Loucy (cell line): ENCODE data around the gene CHMP4B.
A peak's percentile ranks its signal among the peaks of the same experiment; 100 is the strongest.

ENCODE experiments used
- H2AFZ ChIP-seq: fragments of 200-600 bp; sonication (generic); 2 replicates; pipeline ENCODE4 v1.6.0; 2016; ENCODE audit warnings: antibody characterized with exemption, mild to moderate bottlenecking, low read length, moderate library complexity
- H3F3A ChIP-seq: fragments of 200-600 bp; 2 replicates; pipeline ENCODE4 v1.6.0; 2016; ENCODE audit warnings: antibody characterized with exemption, low read depth, mild to moderate bottlenecking
- H3K27me3 ChIP-seq: fragments of 200-600 bp; sonication (generic); 2 replicates; pipeline ENCODE4 v1.6.1; 2014; ENCODE audit warnings: low read length, mild to moderate bottlenecking; ENCODE audit not compliant: insufficient read depth, poor library complexity, severe bottlenecking
- H3K36me3 ChIP-seq: fragments of 200-600 bp; sonication (generic); 2 replicates; pipeline ENCODE4 v1.6.1; 2016; ENCODE audit warnings: low read length; ENCODE audit not compliant: insufficient read depth
- H3K4me1 ChIP-seq: fragments of 200-600 bp; sonication (generic); 2 replicates; pipeline ENCODE4 v1.5.1; 2014; ENCODE audit warnings: low read length, mild to moderate bottlenecking; ENCODE audit not compliant: insufficient read depth, poor library complexity, severe bottlenecking
- H3K4me2 ChIP-seq: fragments of 200-600 bp; sonication (generic); 2 replicates; pipeline ENCODE4 v1.6.0; 2014; ENCODE audit warnings: antibody characterized with exemption, low read length, low read depth, mild to moderate bottlenecking; ENCODE audit not compliant: poor library complexity, severe bottlenecking
- H3K4me3 ChIP-seq: fragments of 200-600 bp; sonication (generic); 2 replicates; pipeline ENCODE4 v1.5.1; 2014; ENCODE audit warnings: low read length, mild to moderate bottlenecking, mixed read lengths; ENCODE audit not compliant: poor library complexity, severe bottlenecking
- H3K79me2 ChIP-seq: fragments of 200-600 bp; sonication (generic); 2 replicates; pipeline ENCODE4 v1.6.1; 2014; ENCODE audit warnings: low read length; ENCODE audit not compliant: insufficient read depth
- H3K9ac ChIP-seq: fragments of 200-600 bp; sonication (generic); 2 replicates; pipeline ENCODE4 v1.6.0; 2014; ENCODE audit warnings: mild to moderate bottlenecking, low read depth, low read length, moderate library complexity; ENCODE audit not compliant: poor library complexity, severe bottlenecking
- H3K9me2 ChIP-seq: fragments of 200-600 bp; sonication (generic); replicated peaks from 2 replicates; pipeline ENCODE4 v1.6.1; 2016; ENCODE audit warnings: low read depth, low read length, mixed read lengths
- H3K9me3 ChIP-seq: fragments of 200-600 bp; sonication (generic); 2 replicates; pipeline ENCODE4 v1.6.1; 2014; ENCODE audit warnings: mild to moderate bottlenecking, antibody characterized with exemption, low read length, low read depth; ENCODE audit not compliant: insufficient read depth
- H4K20me1 ChIP-seq: fragments of 200-600 bp; sonication (generic); 2 replicates; pipeline ENCODE4 v1.6.0; 2014; ENCODE audit warnings: antibody characterized with exemption, low read length, mild to moderate bottlenecking; ENCODE audit not compliant: insufficient read depth, poor library complexity, severe bottlenecking
- EZH2phosphoT487 ChIP-seq: fragments of 200-600 bp; IDR thresholded peaks from 2 replicates; pipeline ENCODE4 v1.6.1; 2018; ENCODE audit warnings: antibody characterized with exemption, mild to moderate bottlenecking, moderate library complexity, borderline replicate concordance
- TF ChIP-seq, protein P1 (sequence below): fragments of 200-600 bp; sonication (generic); conservative IDR thresholded peaks from 2 replicates; pipeline ENCODE4 v1.5.1; 2014; ENCODE audit warnings: mild to moderate bottlenecking, antibody characterized with exemption, low read length

CHMP4B gene

GRCh38 chr20:33847006-33847405, 35.9 kb downstream of the CHMP4B start:
- H3F3A ChIP-seq = 0 out of 2 replicates have a peak, but pooled peaks cover 6% of the 10 kb centered on the region
- no peaks in the 10 kb centered on the region for H3K9me3 ChIP-seq
- H3K9me2 ChIP-seq = no peaks in the 10 kb centered on the region
- TF ChIP-seq, protein P1, sequence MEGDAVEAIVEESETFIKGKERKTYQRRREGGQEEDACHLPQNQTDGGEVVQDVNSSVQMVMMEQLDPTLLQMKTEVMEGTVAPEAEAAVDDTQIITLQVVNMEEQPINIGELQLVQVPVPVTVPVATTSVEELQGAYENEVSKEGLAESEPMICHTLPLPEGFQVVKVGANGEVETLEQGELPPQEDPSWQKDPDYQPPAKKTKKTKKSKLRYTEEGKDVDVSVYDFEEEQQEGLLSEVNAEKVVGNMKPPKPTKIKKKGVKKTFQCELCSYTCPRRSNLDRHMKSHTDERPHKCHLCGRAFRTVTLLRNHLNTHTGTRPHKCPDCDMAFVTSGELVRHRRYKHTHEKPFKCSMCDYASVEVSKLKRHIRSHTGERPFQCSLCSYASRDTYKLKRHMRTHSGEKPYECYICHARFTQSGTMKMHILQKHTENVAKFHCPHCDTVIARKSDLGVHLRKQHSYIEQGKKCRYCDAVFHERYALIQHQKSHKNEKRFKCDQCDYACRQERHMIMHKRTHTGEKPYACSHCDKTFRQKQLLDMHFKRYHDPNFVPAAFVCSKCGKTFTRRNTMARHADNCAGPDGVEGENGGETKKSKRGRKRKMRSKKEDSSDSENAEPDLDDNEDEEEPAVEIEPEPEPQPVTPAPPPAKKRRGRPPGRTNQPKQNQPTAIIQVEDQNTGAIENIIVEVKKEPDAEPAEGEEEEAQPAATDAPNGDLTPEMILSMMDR = no peak
- TF ChIP-seq EZH2phosphoT487 = no peak
- H3K4me1 ChIP-seq = peaks cover 43% of the 10 kb centered on the region
- no peak overlapping the region for H2AFZ ChIP-seq
- H3K4me3 ChIP-seq = peak overlapping the region; percentile 29
- peaks cover 32% of the 10 kb centered on the region; the same call in 1 of the 2 replicates for H3K36me3 ChIP-seq
- H3K4me2 ChIP-seq = peak overlapping the region; percentile 52
- H3K9ac ChIP-seq = no peak overlapping the region
- H4K20me1 ChIP-seq = peaks cover 48% of the 10 kb centered on the region
- H3K27me3 ChIP-seq = no peaks in the 10 kb centered on the region
- H3K79me2 ChIP-seq = peaks cover 81% of the 10 kb centered on the region

DNA sequence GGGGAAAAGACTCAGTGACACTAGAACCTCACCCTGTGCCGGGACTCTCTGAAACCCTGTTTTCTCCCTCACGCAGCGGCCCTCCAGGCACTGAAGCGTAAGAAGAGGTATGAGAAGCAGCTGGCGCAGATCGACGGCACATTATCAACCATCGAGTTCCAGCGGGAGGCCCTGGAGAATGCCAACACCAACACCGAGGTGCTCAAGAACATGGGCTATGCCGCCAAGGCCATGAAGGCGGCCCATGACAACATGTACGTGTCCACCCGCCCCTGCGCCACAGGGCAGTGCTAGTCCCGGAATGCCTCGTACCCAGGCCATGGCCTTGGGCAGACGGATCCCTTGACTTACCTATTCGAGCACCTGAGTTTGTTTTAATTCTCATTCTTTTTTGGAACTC, 37.2 kb downstream of the CHMP4B start:
- Histone ChIP-seq H3K4me2 (no peak overlapping the region), H4K20me1 (peaks cover 35% of the 10 kb centered on the region), H3K36me3 (peaks cover 46% of the 10 kb centered on the region; the same call in 1 of the 2 replicates), H3K9ac (no peak overlapping the region), H2AFZ (no peak overlapping the region), H3K9me3 (no peaks in the 10 kb centered on the region), H3K79me2 (peaks cover 67% of the 10 kb centered on the region), H3K4me3 (no peak overlapping the region), H3F3A (0 out of 2 replicates have a peak, but pooled peaks cover 6% of the 10 kb centered on the region), H3K27me3 (no peaks in the 10 kb centered on the region), H3K4me1 (peaks cover 35% of the 10 kb centered on the region), H3K9me2 (no peaks in the 10 kb centered on the region)
- TF ChIP-seq, protein P1 = no peak
- TF ChIP-seq EZH2phosphoT487 = no peak

- Histone ChIP-seq H3K79me2 (peaks cover 49% of the 10 kb centered on the region), H3K9me2 (no peaks in the 10 kb centered on the region), H3K36me3 (peaks cover 62% of the 10 kb centered on the region), H3K4me2 (no peak overlapping the region), H3K9ac (no peak overlapping the region), H3K9me3 (no peaks in the 10 kb centered on the region), H2AFZ (no peak overlapping the region), H3F3A (0 out of 2 replicates have a peak, but pooled peaks cover 6% of the 10 kb centered on the region), H3K4me3 (no peak overlapping the region), H3K4me1 (peaks cover 25% of the 10 kb centered on the region), H4K20me1 (peaks cover 23% of the 10 kb centered on the region), H3K27me3 (no peaks in the 10 kb centered on the region)
- TF ChIP-seq, protein P1 = no peak
- no peak for TF ChIP-seq EZH2phosphoT487
Measured at GRCh38 chr20:33850159-33850558, 39.0 kb downstream of the CHMP4B start.
